IPS-18c (cell line): ENCODE results near the gene RAB11FIP4.
A peak's percentile ranks its signal among the peaks of the same experiment; 100 is the strongest.

Experiments
- H3K4me3 ChIP-seq: 2 replicates; pipeline ENCODE4 v1.7.0; 2013; ENCODE audit warnings: low read depth, mild to moderate bottlenecking, low read length, moderate library complexity; ENCODE audit not compliant: insufficient read depth
- H3K9me3 ChIP-seq: one replicate; pipeline ENCODE4 v1.6.1; 2013; ENCODE audit warnings: mild to moderate bottlenecking, low read length, moderate library complexity; ENCODE audit not compliant: control insufficient read depth, insufficient read depth

The RAB11FIP4 gene

GRCh38 chr17:31486351-31487062 is 95.0 kb downstream of the RAB11FIP4 start:
- H3K9me3 ChIP-seq: no peaks in the 10 kb centered on the region
- no peak overlapping the region for H3K4me3 ChIP-seq

- H3K4me3 ChIP-seq: peak overlapping the region; percentile 41
- H3K9me3 ChIP-seq: no peaks in the 10 kb centered on the region
Observed at GRCh38 chr17:31487063-31487647, 95.7 kb downstream of the RAB11FIP4 start.

- peak overlapping the region; percentile 86 for H3K4me3 ChIP-seq
- H3K9me3 ChIP-seq: no peaks in the 10 kb centered on the region
Observed at GRCh38 chr17:31487648-31488263, 96.3 kb downstream of the RAB11FIP4 start.

- no peaks in the 10 kb centered on the region for H3K9me3 ChIP-seq
Observed at GRCh38 chr17:31488264-31488981, 96.9 kb downstream of the RAB11FIP4 start.

GRCh38 chr17:31488982-31489294 is 97.5 kb downstream of the RAB11FIP4 start:
- Histone ChIP-seq H3K4me3 (peak overlapping the region; percentile 86), H3K9me3 (no peaks in the 10 kb centered on the region)

More at GRCh38 chr17:31488264-31488981, 96.9 kb downstream of the RAB11FIP4 start:
- H3K4me3 ChIP-seq: peak overlapping the region; percentile 86

GRCh38 chr17:31489295-31490018 is 98.0 kb downstream of the RAB11FIP4 start:
- peak overlapping the region; percentile 86 for H3K4me3 ChIP-seq
- no peaks in the 10 kb centered on the region for H3K9me3 ChIP-seq

- Histone ChIP-seq H3K9me3 (no peaks in the 10 kb centered on the region), H3K4me3 (peak overlapping the region; percentile 36)
Observed at GRCh38 chr17:31490019-31490650, 98.7 kb downstream of the RAB11FIP4 start.

- Histone ChIP-seq H3K9me3 (no peaks in the 10 kb centered on the region), H3K4me3 (no peak overlapping the region)
Observed at GRCh38 chr17:31490671-31491375, 99.3 kb downstream of the RAB11FIP4 start.

- Histone ChIP-seq H3K9me3 (no peaks in the 10 kb centered on the region), H3K4me3 (no peak overlapping the region)
Observed at GRCh38 chr17:31491376-31492131, 100.1 kb downstream of the RAB11FIP4 start.

GRCh38 chr17:31492206-31492605 is 100.7 kb downstream of the RAB11FIP4 start:
- Histone ChIP-seq H3K9me3 (no peaks in the 10 kb centered on the region), H3K4me3 (no peak overlapping the region)

- H3K9me3 ChIP-seq: no peaks in the 10 kb centered on the region
- no peak overlapping the region for H3K4me3 ChIP-seq
Observed at GRCh38 chr17:31492880-31493655, 101.6 kb downstream of the RAB11FIP4 start.

GRCh38 chr17:31493656-31494155 is 102.2 kb downstream of the RAB11FIP4 start:
- H3K4me3 ChIP-seq: no peak overlapping the region
- no peaks in the 10 kb centered on the region for H3K9me3 ChIP-seq

- no peak overlapping the region for H3K4me3 ChIP-seq
- H3K9me3 ChIP-seq: no peaks in the 10 kb centered on the region
Observed at GRCh38 chr17:31494259-31495021, 103.0 kb downstream of the RAB11FIP4 start.
